Glomerular visceral epithelial cell (primary cell): Measurements from ENCODE around the gene REG4.
"Not testable (repeated sequence)": the region's sequence is repeated elsewhere in the genome, so short reads cannot be mapped to it uniquely, and the experiment has no call there.

Source experiments
- DNase-seq: peaks from one replicate; pipeline ENCODE4 v3.0.0-alpha.2; 2016; ENCODE audit errors: extremely low spot score

The REG4 gene

GRCh38 chr1:119808491-119808890, 2.8 kb downstream of the REG4 start:
- DNase-seq: no peak

- no peak for DNase-seq
Observed at GRCh38 chr1:119806489-119806888, 4.8 kb downstream of the REG4 start.

GRCh38 chr1:119805746-119806145, 5.5 kb downstream of the REG4 start:
- DNase-seq: no peak

DNA sequence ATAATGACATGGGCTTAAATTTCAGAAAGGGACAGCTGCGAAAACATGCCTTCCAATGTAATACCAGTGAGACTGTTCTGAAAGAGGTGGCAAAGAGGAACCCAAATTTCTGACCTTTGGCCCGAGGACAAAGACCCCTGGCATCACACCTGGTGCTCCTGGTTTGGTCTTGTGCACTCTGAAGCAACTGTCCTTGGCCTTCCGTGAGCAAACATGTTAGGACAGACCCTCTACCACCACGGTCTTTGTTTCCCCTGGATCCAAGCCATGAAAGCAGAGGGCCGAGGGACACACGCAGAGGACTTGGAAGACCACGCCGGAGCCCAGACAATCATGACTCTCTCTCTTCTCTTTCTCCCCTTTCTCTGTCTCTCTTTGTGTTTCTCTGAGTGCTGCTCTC, 6.0 kb downstream of the REG4 start:
- DNase-seq: no peak

DNA sequence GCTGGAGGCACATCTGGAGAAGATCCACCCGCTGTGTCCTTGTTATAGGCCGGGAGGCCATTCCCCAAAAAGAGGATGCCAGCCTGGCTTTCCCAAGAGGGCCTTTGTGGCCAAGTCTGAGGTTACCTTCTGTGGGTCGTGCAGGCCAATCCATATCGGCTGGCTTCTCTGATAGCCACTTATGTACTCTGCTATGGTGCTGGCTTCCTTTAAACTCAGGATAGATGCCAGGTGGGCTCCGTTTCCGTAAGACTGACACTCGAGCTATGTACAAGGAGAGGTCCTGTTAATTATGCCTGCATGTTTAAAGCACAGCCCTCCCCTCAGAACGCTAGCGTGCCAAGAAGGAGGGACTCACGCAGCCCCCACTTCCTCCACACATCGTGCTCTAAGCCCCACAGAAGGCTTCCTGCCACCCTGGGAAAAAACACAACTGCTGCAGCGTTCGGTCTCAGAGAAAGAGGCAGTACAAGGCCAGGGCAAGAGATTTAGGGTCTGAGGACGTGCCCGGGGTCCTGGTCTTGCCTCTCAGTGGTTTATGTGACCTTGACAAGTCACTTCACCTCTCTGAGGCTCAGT, 11.6 kb downstream of the REG4 start:
- no peak for DNase-seq

- DNase-seq: no peak
Observed at GRCh38 chr1:119799003-119799402, 12.3 kb downstream of the REG4 start.

- no peak for DNase-seq
Observed at GRCh38 chr1:119797606-119798005, 13.7 kb downstream of the REG4 start.

DNA sequence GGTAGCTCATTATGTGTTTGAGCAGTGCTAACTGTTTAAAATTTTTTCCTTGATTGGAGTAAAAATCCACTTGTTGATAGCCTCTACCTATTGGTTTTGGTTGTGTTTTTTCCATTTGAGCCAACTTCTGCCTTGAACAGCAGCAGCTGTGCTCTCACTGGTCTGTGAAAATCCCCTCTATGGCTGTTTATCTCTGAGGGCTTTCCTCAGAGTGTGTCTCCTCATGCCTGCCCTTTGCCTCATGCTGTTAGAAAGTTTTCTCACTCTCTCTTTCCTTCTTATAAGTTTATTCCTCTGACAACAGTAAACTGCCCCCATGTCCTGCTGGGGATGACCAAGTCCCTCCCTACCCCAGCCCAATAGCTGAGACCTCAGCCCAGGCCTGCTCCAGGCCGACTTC, 14.1 kb downstream of the REG4 start:
- no peak for DNase-seq

DNA sequence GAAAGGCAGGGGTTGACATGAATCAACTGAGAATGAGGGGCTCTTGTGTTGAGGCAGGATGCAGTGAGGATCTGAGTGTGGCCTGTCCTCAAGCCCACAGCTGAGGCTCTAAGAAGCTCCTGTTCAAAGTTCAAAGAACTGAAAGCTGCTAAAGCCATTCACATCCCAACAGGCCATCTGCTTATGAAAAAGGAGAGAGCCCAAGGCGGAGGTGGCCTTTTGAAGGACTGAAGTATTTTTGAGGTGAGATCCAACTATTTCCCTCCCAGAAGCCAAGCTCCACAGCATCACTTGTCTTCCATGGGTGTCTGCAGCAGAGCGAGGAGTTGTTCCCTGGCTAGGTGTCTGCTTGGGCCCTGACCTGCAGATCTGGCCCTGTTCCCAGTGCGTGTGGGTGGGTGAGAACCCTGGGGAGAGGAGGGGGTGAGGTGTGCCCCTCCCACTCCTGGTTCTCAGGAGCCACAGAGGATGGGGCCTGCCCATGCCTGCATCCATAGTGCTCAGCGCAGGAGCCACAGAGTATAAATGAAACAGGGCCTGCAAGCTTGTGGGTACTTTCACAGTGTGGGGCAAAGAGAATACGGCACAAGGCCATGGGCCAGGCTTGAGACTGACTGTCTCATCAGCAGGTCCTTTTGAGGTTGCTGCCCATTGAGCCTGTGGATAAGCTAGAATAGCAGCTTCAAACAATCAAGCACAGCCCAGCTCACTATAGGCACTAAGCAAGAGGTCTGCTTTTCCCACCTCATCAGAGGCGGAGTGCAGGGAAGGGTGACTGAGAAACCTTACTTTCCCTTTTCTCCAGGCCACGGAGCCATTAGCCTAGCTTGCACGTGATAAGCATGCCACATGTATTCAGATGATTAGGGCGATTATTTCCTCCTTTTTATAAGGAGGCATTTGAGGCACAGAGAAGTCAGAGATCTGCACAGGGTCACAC, 15.7 kb downstream of the REG4 start:
- DNase-seq: no peak

DNA sequence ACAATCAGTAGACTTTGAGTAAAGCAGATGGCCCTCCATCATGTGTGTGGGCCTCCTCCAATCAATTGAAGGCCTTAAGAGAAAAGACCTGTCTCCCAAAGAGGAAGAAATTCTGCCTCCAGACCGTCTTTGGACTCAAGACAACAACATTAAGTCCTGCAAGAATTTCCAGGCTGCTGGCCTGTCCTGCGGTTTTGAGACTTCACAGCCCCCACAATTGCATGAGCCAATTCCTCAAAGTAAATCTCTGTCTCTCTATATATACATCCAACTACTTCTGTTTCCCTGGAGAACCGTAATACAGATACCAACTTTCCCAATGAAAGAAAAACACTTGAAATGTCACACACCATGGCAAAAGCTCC, 16.4 kb downstream of the REG4 start:
- no peak for DNase-seq

DNA sequence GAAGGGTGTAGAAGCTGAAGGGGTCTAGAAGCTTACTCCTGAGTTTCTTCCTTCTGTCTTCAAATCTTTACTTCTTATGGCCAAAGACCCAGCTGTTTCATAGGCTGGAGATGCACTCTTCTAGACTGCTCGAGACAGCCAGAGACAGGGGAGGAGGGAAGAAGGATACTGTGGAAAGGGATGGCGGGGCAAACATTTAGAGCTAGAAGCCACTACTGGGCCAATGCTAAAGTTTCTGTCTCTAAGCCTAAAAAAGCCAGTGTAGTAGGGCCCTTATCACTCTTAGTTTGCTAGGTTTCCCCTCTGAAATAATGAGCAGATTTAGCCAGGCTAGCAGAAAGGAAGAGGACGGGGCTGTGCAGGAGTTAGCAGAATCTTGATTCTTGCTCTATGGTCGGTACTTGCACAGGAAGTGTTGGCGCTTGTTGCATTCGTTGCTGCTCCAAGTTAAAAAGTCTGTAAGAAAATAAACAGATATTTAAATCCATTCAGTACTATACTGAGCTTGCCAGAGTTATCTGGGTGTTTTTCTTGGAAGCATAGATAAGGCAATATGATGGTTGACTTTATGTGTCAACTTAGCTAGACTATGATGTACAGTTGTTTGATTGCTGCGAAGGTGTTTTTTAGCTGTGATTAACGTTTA, 16.9 kb downstream of the REG4 start:
- DNase-seq: no peak

DNA sequence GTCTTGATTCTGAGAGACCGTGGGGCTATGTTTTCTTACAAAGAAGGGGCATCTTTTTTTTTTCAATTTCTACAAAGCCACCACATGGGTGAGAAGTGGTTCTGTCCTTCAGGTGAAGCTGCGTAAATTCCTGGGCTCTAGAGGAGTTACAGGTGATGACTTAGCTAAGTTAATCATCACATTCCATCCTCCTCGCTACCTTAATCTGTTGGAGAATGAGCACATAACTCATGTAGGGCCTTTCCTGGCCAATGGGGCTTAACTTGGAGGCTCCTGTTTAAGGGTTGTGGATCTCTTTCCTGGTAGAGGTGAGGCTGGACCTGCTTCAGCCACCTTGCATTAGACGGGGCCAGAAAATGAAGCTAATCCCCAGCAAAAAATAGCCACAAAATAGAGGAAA, 19.9 kb downstream of the REG4 start:
- no peak for DNase-seq

- no peak for DNase-seq
Observed at GRCh38 chr1:119790451-119791198, 20.6 kb downstream of the REG4 start.

DNA sequence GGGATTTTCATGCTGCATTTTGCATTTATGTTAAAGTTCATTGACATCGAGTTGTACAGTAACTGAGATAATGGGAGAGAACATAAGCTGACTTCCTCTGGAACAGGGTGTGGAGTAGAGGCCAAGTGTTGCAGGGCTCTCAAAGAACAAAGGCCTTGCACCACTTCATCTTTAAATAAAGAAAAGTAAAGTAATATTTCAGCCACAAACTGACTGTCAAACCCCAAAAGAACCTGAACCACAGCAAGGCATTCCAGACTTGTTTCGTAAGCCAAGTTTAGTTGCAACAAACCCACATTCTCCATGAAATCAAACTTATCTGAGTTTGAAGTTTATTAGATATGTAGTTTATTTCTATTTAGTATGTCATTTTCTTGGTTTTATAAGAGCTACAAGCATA, 23.5 kb downstream of the REG4 start:
- DNase-seq: no peak

- DNase-seq: not testable (repeated sequence)
Observed at GRCh38 chr1:119786473-119787050, 24.7 kb downstream of the REG4 start.

DNA sequence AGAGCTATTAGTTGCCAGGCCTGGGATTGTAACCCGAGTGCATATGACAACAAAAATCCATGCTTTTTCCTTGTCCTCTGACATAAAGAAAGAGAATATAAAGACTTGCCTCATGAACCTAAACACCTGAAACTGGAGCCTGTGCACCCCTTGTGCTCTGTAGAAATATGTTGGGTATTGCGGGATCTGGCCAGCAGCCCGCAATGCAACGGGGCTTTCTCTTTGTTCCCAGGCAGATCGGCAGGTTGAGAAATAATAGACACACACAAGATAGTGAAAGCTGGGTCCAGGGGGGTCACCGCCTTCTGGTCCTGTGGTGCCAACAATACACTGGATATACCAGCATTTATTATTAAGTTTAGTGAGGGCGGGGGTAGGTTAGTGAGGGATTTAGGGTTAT, 25.2 kb downstream of the REG4 start:
- DNase-seq: not testable (repeated sequence)

DNA sequence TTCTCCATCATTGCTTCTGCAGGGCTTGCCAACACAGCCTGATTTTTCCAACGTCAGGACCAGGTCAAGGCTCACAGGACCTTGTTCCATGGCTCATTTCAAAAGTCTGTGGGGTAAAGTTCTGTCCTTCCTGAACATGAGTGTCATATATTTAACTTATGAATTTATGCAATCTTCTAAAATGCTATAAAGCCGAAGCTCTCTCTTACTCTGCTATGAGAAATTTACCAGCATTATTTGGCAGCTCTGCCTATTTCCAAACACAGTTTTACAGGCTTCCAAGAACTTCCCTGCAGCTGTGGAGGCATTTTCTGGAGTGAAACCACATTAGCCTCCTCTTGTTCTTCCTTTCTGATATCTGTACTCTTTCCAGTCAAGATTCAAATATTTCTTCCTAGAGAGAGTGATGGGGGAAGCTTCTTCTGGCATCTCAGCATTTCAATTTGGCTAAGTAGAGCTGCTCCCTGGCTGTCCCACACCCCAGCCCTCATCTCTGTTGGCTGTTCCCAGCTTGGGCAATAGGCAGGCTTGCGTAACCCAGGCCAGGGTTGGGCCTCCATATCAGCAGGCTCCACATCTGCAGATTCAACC, 27.0 kb downstream of the REG4 start:
- no peak for DNase-seq

DNA sequence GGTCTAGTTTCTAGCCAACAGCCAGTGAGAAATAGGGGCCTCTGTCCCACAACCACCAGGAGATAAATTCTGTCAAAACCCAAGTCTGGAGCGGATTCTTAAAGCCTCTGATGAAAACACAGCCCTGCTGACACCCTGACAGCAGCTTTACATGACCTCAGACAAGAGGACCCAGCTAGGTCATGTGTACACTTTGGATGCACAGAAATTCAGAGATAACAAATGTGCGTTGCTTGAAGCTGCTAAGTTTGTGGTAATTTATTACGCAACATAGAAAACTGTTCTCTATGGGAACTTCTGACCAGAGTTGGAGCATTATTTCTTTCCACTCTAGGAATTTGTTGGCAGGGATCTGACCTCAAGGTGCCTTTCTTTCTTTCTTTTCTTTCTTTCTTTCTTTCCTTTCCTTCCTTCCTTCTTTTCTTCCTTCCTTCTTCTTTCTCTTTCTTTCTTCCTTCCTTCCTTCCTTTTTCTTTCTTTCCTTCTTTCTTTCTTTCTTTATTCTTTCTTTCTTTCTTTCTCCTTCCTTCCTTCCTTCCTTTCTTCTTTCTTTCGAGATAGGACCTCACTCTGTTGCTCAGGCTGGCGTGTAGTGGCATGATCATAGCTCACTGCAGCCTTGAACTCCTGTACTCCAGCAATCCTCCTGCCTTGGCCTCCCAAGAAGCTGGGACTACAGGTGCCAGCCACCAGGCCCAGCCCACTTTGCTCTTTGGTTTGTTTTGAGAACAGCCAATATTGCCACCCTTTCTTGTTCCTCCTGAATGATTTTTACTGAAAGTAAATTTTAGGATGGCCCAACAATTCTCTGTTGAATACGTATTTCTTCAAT, 27.7 kb downstream of the REG4 start:
- no peak for DNase-seq

GRCh38 chr1:119782631-119783325, 28.5 kb downstream of the REG4 start:
- DNase-seq: no peak
